GM23338 (cell line): Measurements from ENCODE around the gene CDC6. TPM values are rescaled to one million over a fixed set of nuclear protein-coding genes. Genes with fewer than 3 reads are reported as not detected.
A peak's percentile ranks its signal among the peaks of the same experiment; 100 is the strongest.

ENCODE experiments used
- ATAC-seq: fragments of 200-7000 bp; cut with Tn5 transposase; 3 replicates; pipeline ENCODE4 v1.9.1; 2020
- DNase-seq: peaks from one replicate; pipeline ENCODE4 v3.0.0-alpha.2; 2015; ENCODE audit warnings: low spot score
- H2AFZ ChIP-seq: fragments of 200-600 bp; sonication (generic); 2 replicates; pipeline ENCODE4 v1.8.0; 2016; ENCODE audit warnings: antibody characterized with exemption, mild to moderate bottlenecking, moderate library complexity
- H3F3A ChIP-seq: fragments of 200-600 bp; sonication (generic); replicated peaks from 2 replicates; pipeline ENCODE4 v1.8.0; 2017; ENCODE audit warnings: antibody characterized with exemption, mixed run types, low read depth
- H3K27ac ChIP-seq: fragments of 200-600 bp; sonication (generic); 2 replicates; pipeline ENCODE4 v1.6.1; 2016; ENCODE audit warnings: low read depth
- H3K27me3 ChIP-seq: fragments of 200-600 bp; sonication (generic); 2 replicates; pipeline ENCODE4 v1.8.0; 2016; ENCODE audit warnings: mild to moderate bottlenecking, mixed run types, moderate library complexity; ENCODE audit not compliant: insufficient read depth
- H3K36me3 ChIP-seq: fragments of 200-600 bp; sonication (generic); 2 replicates; pipeline ENCODE4 v1.8.0; 2016; ENCODE audit warnings: mild to moderate bottlenecking; ENCODE audit not compliant: insufficient read depth
- H3K4me1 ChIP-seq: fragments of 200-600 bp; sonication (generic); 2 replicates; pipeline ENCODE4 v1.8.0; 2016; ENCODE audit warnings: mild to moderate bottlenecking, moderate library complexity; ENCODE audit not compliant: insufficient read depth
- H3K4me2 ChIP-seq: fragments of 200-600 bp; sonication (generic); 2 replicates; pipeline ENCODE4 v1.7.1; 2017; ENCODE audit warnings: mixed run types
- H3K4me3 ChIP-seq: fragments of 200-600 bp; sonication (generic); 2 replicates; pipeline ENCODE4 v1.6.1; 2016; ENCODE audit warnings: mixed run types
- H3K79me2 ChIP-seq: fragments of 200-600 bp; sonication (generic); replicated peaks from 2 replicates; pipeline ENCODE4 v1.8.0; 2017; ENCODE audit warnings: mild to moderate bottlenecking; ENCODE audit not compliant: insufficient read depth
- H3K9me2 ChIP-seq: fragments of 200-600 bp; sonication (generic); 2 replicates; pipeline ENCODE4 v1.8.0; 2017; ENCODE audit not compliant: insufficient read depth
- H4K20me1 ChIP-seq: fragments of 200-600 bp; sonication (generic); replicated peaks from 2 replicates; pipeline ENCODE4 v1.8.0; 2017; ENCODE audit warnings: mild to moderate bottlenecking; ENCODE audit not compliant: insufficient read depth
- H3K27ac Mint-ChIP-seq: 2 replicates; pipeline ENCODE4 v1.8.0; 2020; ENCODE audit warnings: inconsistent platforms, mild to moderate bottlenecking, moderate library complexity, mixed read lengths
- H3K27me3 Mint-ChIP-seq: 3 replicates; pipeline ENCODE4 v1.8.0; 2022; ENCODE audit warnings: low read depth, mild to moderate bottlenecking, moderate library complexity, mixed read lengths, inconsistent platforms; ENCODE audit not compliant: insufficient read depth, poor library complexity
- H3K36me3 Mint-ChIP-seq: 3 replicates; pipeline ENCODE4 v1.8.0; 2021; ENCODE audit warnings: low read depth, mild to moderate bottlenecking, inconsistent platforms, moderate library complexity, mixed read lengths
- H3K4me1 Mint-ChIP-seq: 3 replicates; pipeline ENCODE4 v1.8.0; 2020; ENCODE audit warnings: mild to moderate bottlenecking, inconsistent platforms, mixed read lengths
- H3K4me3 Mint-ChIP-seq: 3 replicates; pipeline ENCODE4 v1.8.0; 2021; ENCODE audit warnings: moderate library complexity, mild to moderate bottlenecking, inconsistent platforms, mixed read lengths
- H3K9me3 Mint-ChIP-seq: 3 replicates; pipeline ENCODE4 v1.8.0; 2020; ENCODE audit warnings: moderate library complexity, mild to moderate bottlenecking, inconsistent platforms, mixed read lengths
- EZH2 ChIP-seq: fragments of 200-600 bp; sonication (generic); IDR thresholded peaks from one replicate; pipeline ENCODE4 v1.8.0; 2017; ENCODE audit warnings: antibody characterized with exemption, mild to moderate bottlenecking, low read depth; ENCODE audit not compliant: unreplicated experiment
- EZH2phosphoT487 ChIP-seq: fragments of 200-600 bp; sonication (generic); IDR thresholded peaks from one replicate; pipeline ENCODE4 v1.8.1; 2018; ENCODE audit warnings: antibody characterized with exemption; ENCODE audit not compliant: unreplicated experiment
- JUNB ChIP-seq: IDR thresholded peaks from one replicate; pipeline ENCODE4 v1.6.1; 2016; ENCODE audit warnings: antibody characterized with exemption; ENCODE audit not compliant: unreplicated experiment
- POLR2AphosphoS5 ChIP-seq: IDR thresholded peaks from 2 replicates; pipeline ENCODE4 v1.6.1; 2016; ENCODE audit warnings: antibody characterized with exemption, low read depth
- STAT1 ChIP-seq: IDR thresholded peaks from one replicate; pipeline ENCODE4 v1.6.1; 2016; ENCODE audit warnings: antibody characterized with exemption; ENCODE audit not compliant: unreplicated experiment
- ZNF462 ChIP-seq: fragments of 250-450 bp; sonication (Bioruptor Pico); IDR thresholded peaks from 2 replicates; pipeline ENCODE4 v1.5.0; 2020; ENCODE audit warnings: mild to moderate bottlenecking, moderate library complexity
- polyA plus RNA-seq: library from polyadenylated mRNA; unstranded; fragments of >200 nt; fragmentation: Nextera tagmentation; extraction: Ambion mirVana; gene quantifications from 2 replicates; pipeline ENCODE4 v1.2.1, GENCODE V29; 2016
- total RNA-seq: library from RNA; depleted of rRNA; stranded (reverse); fragments of >200 nt; shearing (Covaris generic); gene quantifications from 2 replicates; pipeline ENCODE4 v1.2.3, GENCODE V29; 2014
- TF ChIP-seq, protein P1 (sequence below), 2 experiments: fragments of 200-600 bp in 1 of 2; sonication (generic) in 1 of 2; conservative IDR thresholded peaks; 2 replicates each; pipeline versions ENCODE4 v1.5.1 to v1.6.1; 2016 to 2017; ENCODE audit warnings: antibody characterized with exemption in 2 of 2, low read depth in 2 of 2, mild to moderate bottlenecking in 2 of 2, moderate library complexity in 1 of 2

CDC6 gene
- total and polyA plus RNA-seq, 2 experiments from 2014 or later = 46.2 to 79.9 TPM

DNA sequence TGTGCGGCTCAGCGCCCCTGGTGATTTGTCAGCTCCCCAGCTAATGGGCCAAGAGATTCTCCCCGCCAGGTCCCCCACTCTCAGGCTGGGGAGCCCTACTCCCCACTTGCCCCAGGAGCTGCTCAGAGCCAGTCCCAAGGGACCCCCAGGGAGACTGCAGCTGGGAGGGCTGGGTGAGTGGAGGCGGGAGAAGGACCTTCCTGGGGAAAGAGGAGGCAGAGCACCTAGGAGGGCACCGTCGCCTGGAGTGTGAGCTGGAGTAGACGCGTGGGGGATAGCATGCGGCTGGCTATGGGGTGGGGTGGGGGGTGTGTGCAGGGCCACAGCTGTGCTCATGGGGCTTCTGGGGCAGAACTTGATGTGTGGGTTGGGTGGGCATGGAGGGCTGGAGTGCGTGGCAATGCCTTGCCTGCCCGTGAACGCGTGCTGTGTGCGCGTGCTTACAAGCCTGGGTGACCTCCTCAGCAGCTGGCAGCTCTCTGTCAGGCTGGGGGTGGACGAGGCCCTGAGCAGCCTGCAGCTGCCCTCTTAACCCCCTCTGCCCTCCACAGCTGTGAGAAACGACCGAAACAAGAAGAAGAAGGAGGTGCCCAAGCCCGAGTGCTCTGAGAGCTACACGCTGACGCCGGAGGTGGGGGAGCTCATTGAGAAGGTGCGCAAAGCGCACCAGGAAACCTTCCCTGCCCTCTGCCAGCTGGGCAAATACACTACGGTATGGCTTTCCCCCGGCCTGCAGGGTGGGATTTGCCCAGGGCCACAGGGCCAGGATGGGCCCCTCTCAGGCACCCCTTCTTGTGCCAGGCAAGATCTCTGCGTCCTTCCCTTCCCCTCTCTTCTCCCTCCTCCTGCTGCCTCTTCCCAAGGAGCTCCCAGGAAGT lies 63.9 kb downstream of the CDC6 start:
- Histone ChIP-seq H3K27me3 (peaks cover 26% of the 10 kb centered on the region), H3K4me1 (peaks cover 67% of the 10 kb centered on the region), H3K4me3 (peak overlapping the region; percentile 34; the same call in 1 of the 2 replicates), H2AFZ (no peak overlapping the region), H3K27ac (no peak overlapping the region), H3K36me3 (no peaks in the 10 kb centered on the region), H4K20me1 (peaks cover 6% of the 10 kb centered on the region; the same call in 1 of the 2 replicates), H3K79me2 (no peaks in the 10 kb centered on the region), H3F3A (peaks cover 6% of the 10 kb centered on the region; the same call in 1 of the 2 replicates), H3K9me2 (no peaks in the 10 kb centered on the region), H3K4me2 (peak overlapping the region; percentile 71)
- Mint-ChIP-seq H3K4me3 (no peak overlapping the region; the same call in 2 of the 3 replicates), H3K27ac (no peak overlapping the region), H3K27me3 (peaks cover 41% of the 10 kb centered on the region), H3K36me3 (peaks cover 41% of the 10 kb centered on the region), H3K9me3 (no peaks in the 10 kb centered on the region), H3K4me1 (peaks cover 85% of the 10 kb centered on the region)
- ATAC-seq (no peak), DNase-seq (no peak)
- TF ChIP-seq, protein P1, sequence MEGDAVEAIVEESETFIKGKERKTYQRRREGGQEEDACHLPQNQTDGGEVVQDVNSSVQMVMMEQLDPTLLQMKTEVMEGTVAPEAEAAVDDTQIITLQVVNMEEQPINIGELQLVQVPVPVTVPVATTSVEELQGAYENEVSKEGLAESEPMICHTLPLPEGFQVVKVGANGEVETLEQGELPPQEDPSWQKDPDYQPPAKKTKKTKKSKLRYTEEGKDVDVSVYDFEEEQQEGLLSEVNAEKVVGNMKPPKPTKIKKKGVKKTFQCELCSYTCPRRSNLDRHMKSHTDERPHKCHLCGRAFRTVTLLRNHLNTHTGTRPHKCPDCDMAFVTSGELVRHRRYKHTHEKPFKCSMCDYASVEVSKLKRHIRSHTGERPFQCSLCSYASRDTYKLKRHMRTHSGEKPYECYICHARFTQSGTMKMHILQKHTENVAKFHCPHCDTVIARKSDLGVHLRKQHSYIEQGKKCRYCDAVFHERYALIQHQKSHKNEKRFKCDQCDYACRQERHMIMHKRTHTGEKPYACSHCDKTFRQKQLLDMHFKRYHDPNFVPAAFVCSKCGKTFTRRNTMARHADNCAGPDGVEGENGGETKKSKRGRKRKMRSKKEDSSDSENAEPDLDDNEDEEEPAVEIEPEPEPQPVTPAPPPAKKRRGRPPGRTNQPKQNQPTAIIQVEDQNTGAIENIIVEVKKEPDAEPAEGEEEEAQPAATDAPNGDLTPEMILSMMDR (conservative IDR thresholded peaks at IDR 0.05; ENCODE audit: low read depth in 2 of 2) = no peak
- TF ChIP-seq EZH2phosphoT487 = no peak

DNA sequence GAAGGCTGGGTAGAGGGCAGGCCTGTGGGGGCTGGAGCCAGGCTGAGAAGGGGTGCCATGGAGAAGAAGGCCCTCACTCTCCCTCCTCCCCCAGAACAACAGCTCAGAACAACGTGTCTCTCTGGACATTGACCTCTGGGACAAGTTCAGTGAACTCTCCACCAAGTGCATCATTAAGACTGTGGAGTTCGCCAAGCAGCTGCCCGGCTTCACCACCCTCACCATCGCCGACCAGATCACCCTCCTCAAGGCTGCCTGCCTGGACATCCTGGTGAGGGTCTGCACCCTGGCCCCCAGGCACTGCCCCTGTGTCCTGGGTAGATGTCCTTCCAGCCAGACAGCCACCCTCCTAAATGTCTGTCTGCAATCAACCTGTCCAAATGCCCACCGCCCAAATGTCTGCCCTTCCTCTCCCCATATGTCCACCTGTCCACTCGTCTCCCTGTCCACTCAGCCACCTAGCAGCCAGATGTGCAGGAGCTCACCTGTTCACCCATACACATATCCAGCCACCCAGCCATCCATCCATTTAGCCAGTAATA lies 64.6 kb downstream of the CDC6 start:
- H3K79me2 ChIP-seq = no peaks in the 10 kb centered on the region
- no peaks in the 10 kb centered on the region for H3K36me3 ChIP-seq
- DNase-seq = no peak
- no peaks in the 10 kb centered on the region for H3K9me3 Mint-ChIP-seq
- H3F3A ChIP-seq = no peaks in the 10 kb centered on the region
- no peak overlapping the region for H3K4me3 ChIP-seq
- peaks cover 26% of the 10 kb centered on the region for H3K27me3 ChIP-seq
- H3K4me1 ChIP-seq = peaks cover 60% of the 10 kb centered on the region
- H3K4me1 Mint-ChIP-seq = peaks cover 77% of the 10 kb centered on the region
- H3K36me3 Mint-ChIP-seq = peaks cover 41% of the 10 kb centered on the region
- H4K20me1 ChIP-seq = peaks cover 6% of the 10 kb centered on the region; the same call in 1 of the 2 replicates
- no peaks in the 10 kb centered on the region for H3K9me2 ChIP-seq
- H3K27ac Mint-ChIP-seq = no peak overlapping the region
- H3K4me2 ChIP-seq = no peak overlapping the region
- ATAC-seq = no peak
- no peak overlapping the region for H2AFZ ChIP-seq
- no peak overlapping the region for H3K27ac ChIP-seq
- peak overlapping the region; percentile 19; the same call in 1 of the 3 replicates for H3K4me3 Mint-ChIP-seq
- H3K27me3 Mint-ChIP-seq = peaks cover 37% of the 10 kb centered on the region
- TF ChIP-seq, protein P1 (conservative IDR thresholded peaks at IDR 0.05; ENCODE audit: low read depth in 2 of 2) = no peak
- TF ChIP-seq JUNB = no peak
- no peak for TF ChIP-seq ZNF462 (CRISPR knock-in tag)
- TF ChIP-seq EZH2phosphoT487 = no peak
- TF ChIP-seq EZH2 = no peak
- no peak for TF ChIP-seq STAT1
- no peak for TF ChIP-seq POLR2AphosphoS5
